Pancreas (tissue), 10 donors: Measurements from ENCODE around the gene PLCXD1. TPM values are rescaled to one million over a fixed set of nuclear protein-coding genes. Genes with fewer than 3 reads are reported as not detected.
"Not testable (repeated sequence)": the region's sequence is repeated elsewhere in the genome, so short reads cannot be mapped to it uniquely, and the experiment has no call there.

ENCODE experiments used
- ATAC-seq, 4 donors: fragments of 200-7000 bp; cut with Tn5 transposase; one replicate each; pipeline versions ENCODE4 v1.8.0 to v1.9.1; 2020; ENCODE audit warnings: mild to moderate bottlenecking in 4 of 4, moderate library complexity in 4 of 4
- DNase-seq, 6 donors: peaks; one replicate each; pipeline ENCODE4 v3.0.0-alpha.2; 2020
- FAIRE-seq: peaks from 2 replicates; lab custom pipeline; 2012; peaks lifted over from hg19 to GRCh38; lab: Jason Lieb, UNC
- H3K27ac ChIP-seq, 4 donors: fragments of 200-600 bp; sonication (generic); 1 replicate in 3 of 4; 2 replicates in 1 of 4; pipeline versions ENCODE4 v1.5.0 to v1.8.0; 2020
- H3K27me3 ChIP-seq, 4 donors: fragments of 200-600 bp; one replicate each; pipeline ENCODE4 v1.8.0; 2021
- H3K36me3 ChIP-seq, 3 donors: fragments of 200-600 bp; sonication (generic) in 1 of 3; one replicate each; pipeline versions ENCODE4 v1.5.0 to v1.8.0; 2020 to 2021
- H3K4me1 ChIP-seq, 3 donors: fragments of 200-600 bp; one replicate each; pipeline ENCODE4 v1.8.0; 2021
- H3K4me3 ChIP-seq, 4 donors: fragments of 200-600 bp; sonication (generic) in 2 of 4; one replicate each; pipeline versions ENCODE4 v1.5.0 to v1.8.0; 2020 to 2021
- H3K9me3 ChIP-seq, 4 donors: fragments of 200-600 bp; one replicate each; pipeline ENCODE4 v1.8.0; 2021
- WGBS, 2 donors: extraction: QIAGEN DNeasy Blood & Tissue Kit; methylation state at CpG; one replicate each; pipeline ENCODE4 v1.1.7; 2013; 5-methylcytosine and 5-hydroxymethylcytosine counted together
- intact Hi-C, 3 donors: fragments of 100-400 bp; cut with DNase I; formaldehyde crosslinking; loops; one replicate each; pipeline versions ENCODE4 v1.11.1 to v1.14.2; 2022
- polyA plus RNA-seq, 2 donors: library from polyadenylated mRNA; stranded (reverse); fragments of 200-250 nt; gene quantifications; one replicate each; pipeline ENCODE4 v1.2.3, GENCODE V29; 2013
- total RNA-seq, 6 donors: library from RNA; stranded (reverse); fragmentation: NEBNext Ultra II Directional in 4 of 6; extraction: Animal tissue kit (Norgen Biotek cat#: 25700) in 4 of 6; gene quantifications; one replicate each; pipeline versions ENCODE4 v1.2.1 to v1.2.4, GENCODE V29; 2021 to 2023
- TF ChIP-seq, protein P1 (sequence below), 4 donors: fragments of 200-600 bp; sonication (generic) in 3 of 4; IDR thresholded peaks; one replicate each; pipeline versions ENCODE4 v1.5.0 to v1.8.0; 2021; ENCODE audit warnings: antibody characterized with exemption in 4 of 4
- donor health status: healthy with polysubstance abuse.
- donor health status: DM: no; HTN: no; CAD: no; lungs with moderate emphysema.
- donor health status: DM: no; HTN: no; CAD: no.
- donor health status: control.
- donor health status: control.
- donor health status: Bipolar disorder and iron deficiency.
- donor health status: DM: yes; HTN: yes; CAD: no.
- donor health status: DM: no; HTN: no; CAD: no.
- donor health status: DM: no; HTN: no; CAD: no.
- donor health status: DM: yes; HTN: yes; CAD: no.

Gene PLCXD1, protein sequence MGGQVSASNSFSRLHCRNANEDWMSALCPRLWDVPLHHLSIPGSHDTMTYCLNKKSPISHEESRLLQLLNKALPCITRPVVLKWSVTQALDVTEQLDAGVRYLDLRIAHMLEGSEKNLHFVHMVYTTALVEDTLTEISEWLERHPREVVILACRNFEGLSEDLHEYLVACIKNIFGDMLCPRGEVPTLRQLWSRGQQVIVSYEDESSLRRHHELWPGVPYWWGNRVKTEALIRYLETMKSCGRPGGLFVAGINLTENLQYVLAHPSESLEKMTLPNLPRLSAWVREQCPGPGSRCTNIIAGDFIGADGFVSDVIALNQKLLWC
- 1 to 10 TPM; 3.5 to 6.6 (median 5.7) TPM for total RNA-seq
- 10 to 100 TPM in 1 of 2 donors, 1 to 10 TPM in 1; 7.9 to 17.8 TPM for polyA plus RNA-seq

DNA sequence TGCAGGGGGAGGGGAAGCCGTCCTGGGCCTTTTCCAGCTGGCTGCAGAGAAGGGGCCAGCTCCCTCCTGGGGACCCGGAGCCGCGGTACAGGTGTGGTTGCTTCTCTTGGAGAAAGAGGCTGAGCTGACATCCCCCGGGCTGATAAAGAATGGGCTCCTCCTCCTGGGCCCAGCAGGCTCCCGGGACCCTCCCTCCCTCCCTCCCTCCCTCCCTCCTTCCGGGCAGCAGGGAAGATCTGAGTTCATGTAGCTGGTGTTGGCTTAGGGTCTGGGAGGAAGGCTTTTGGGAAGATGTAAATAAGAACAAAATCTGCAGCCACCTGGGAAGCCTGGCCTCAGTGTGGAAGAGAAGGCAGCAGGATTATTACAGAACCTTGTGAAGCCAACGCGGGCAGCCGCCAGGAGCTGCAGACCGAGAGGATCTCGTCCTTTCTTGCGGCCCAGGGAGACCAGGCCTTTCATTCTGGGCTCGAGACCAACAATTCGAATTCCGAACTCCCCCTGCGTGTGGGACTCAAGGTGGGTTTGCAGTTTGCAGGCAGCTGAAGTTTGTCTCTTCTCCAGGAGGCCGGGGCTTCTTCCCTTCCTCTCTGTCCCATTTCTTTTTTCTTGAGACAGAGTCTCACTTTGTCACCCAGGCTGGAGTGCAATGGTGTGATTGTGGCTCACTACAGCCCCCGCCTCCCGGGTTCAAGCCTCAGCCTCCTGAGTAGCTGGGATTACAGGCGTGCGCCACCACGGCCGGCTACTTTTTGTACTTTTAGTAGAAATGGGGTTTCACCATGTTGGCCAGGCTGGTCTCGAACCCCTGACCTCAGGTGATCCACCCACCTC is at the start of gene PLCXD1:
TSS of gene PLCXD1 (plus strand) at position 216 of the 834 bp plus-strand sequence. CDS start 2,807 bp downstream, outside the sequence.
- H3K9me3 ChIP-seq, result no peaks in the 10 kb centered on the region
- no peak for ATAC-seq
- peak in 4 of 6 donors; percentile 14 to 57 (median 48) for DNase-seq
- intact Hi-C loops, result no loop called here
- no peaks in the 10 kb centered on the region for H3K36me3 ChIP-seq
- peak within 1 kb of the TSS in 1 of 4 donors; percentile 20 for H3K4me3 ChIP-seq
- no peaks in the 10 kb centered on the region for H3K27me3 ChIP-seq
- no peak for FAIRE-seq
- 47 to 49% methylated on average over 24 to 25 of the region's 25 CpGs for WGBS, 2 donors
- H3K4me1 ChIP-seq, result no peaks in the 10 kb centered on the region
- no peak within 1 kb of the TSS for H3K27ac ChIP-seq
- TF ChIP-seq, protein P1, sequence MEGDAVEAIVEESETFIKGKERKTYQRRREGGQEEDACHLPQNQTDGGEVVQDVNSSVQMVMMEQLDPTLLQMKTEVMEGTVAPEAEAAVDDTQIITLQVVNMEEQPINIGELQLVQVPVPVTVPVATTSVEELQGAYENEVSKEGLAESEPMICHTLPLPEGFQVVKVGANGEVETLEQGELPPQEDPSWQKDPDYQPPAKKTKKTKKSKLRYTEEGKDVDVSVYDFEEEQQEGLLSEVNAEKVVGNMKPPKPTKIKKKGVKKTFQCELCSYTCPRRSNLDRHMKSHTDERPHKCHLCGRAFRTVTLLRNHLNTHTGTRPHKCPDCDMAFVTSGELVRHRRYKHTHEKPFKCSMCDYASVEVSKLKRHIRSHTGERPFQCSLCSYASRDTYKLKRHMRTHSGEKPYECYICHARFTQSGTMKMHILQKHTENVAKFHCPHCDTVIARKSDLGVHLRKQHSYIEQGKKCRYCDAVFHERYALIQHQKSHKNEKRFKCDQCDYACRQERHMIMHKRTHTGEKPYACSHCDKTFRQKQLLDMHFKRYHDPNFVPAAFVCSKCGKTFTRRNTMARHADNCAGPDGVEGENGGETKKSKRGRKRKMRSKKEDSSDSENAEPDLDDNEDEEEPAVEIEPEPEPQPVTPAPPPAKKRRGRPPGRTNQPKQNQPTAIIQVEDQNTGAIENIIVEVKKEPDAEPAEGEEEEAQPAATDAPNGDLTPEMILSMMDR (IDR thresholded peaks at IDR 0.05), result no peak

- ATAC-seq (peak; percentile 89 to 99 (median 97)), FAIRE-seq (peak; percentile 95)
- H3K27me3 ChIP-seq, DNase-seq, H3K4me1 ChIP-seq, H3K27ac ChIP-seq, H3K4me3 ChIP-seq, H3K36me3 ChIP-seq, intact Hi-C loops, H3K9me3 ChIP-seq: not testable (repeated sequence)
- WGBS, 2 donors, result 94% methylated on average over 6 of the region's 45 CpGs; no CpG with 5 or more reads in 1 of the 2 donors
Observed at GRCh38 chrX:231637-232277, 49.4 kb upstream of the PLCXD1 start.

DNA sequence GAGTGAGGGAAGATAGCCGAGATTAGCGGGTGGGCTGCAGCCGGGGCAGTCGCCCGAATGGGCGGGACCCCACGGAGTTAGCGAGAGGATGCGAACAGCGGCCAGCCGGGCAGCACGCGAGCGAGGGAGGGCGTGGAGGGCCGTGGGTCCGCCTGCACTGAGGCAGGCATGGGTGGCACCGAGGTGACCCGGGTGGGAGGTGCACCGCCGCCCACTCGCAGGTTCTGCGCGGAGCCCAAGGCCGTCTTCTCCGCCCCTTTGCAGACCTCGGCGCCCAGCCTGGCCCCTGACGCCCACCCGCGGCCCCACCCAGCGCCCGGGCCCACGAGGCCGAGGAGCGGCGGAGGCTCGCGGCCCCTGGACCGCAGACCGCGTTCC is 48.9 kb upstream of the PLCXD1 start:
- intact Hi-C loops, FAIRE-seq, H3K36me3 ChIP-seq, H3K4me3 ChIP-seq, H3K4me1 ChIP-seq, DNase-seq, H3K27me3 ChIP-seq, H3K27ac ChIP-seq, H3K9me3 ChIP-seq: not testable (repeated sequence)
- no CpG with 5 or more reads among the region's 42 CpGs for WGBS, 2 donors
- ATAC-seq, result peak in 3 of 4 donors; percentile 29 to 50 (median 49)

DNA sequence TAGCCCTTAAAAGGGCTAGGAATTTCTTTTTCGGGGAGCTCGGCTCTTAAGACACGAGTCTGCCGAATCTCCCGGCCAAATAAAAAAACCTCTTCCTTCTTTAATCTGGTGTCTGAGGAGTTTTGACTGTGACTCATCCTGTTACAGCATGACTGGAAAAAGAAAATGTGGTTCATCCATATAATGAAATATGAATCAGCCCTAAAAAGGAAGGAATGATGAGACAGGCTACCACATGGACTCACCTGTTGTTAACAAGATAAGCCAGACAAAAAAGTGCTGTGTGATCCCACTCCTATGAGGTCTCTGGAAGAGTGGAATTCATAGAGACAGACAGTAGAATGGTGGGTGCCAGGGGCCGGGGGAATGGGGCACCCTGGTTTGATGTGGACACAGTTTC is 45.0 kb upstream of the PLCXD1 start:
- H3K36me3 ChIP-seq, H3K9me3 ChIP-seq, H3K4me3 ChIP-seq, H3K4me1 ChIP-seq, FAIRE-seq, H3K27me3 ChIP-seq, H3K27ac ChIP-seq, intact Hi-C loops, DNase-seq, ATAC-seq: not testable (repeated sequence)
- WGBS, 2 donors, result no CpG with 5 or more reads among the region's 6 CpGs

- Histone ChIP-seq H3K36me3 (no peaks in the 10 kb centered on the region), H3K4me3 (no peak overlapping the region), H3K9me3 (no peaks in the 10 kb centered on the region), H3K27me3 (no peaks in the 10 kb centered on the region), H3K4me1 (no peaks in the 10 kb centered on the region), H3K27ac (no peak overlapping the region)
- DNase-seq (peak in 1 of 6 donors; percentile 13), ATAC-seq (no peak), FAIRE-seq (no peak)
- TF ChIP-seq, protein P1 (IDR thresholded peaks at IDR 0.05), result no peak
- intact Hi-C loops, result no loop called here
- WGBS, 2 donors, result 86 to 87% methylated on average over 8 to 9 of the region's 14 CpGs
Observed at GRCh38 chrX:250965-251364, 30.2 kb upstream of the PLCXD1 start.

DNA sequence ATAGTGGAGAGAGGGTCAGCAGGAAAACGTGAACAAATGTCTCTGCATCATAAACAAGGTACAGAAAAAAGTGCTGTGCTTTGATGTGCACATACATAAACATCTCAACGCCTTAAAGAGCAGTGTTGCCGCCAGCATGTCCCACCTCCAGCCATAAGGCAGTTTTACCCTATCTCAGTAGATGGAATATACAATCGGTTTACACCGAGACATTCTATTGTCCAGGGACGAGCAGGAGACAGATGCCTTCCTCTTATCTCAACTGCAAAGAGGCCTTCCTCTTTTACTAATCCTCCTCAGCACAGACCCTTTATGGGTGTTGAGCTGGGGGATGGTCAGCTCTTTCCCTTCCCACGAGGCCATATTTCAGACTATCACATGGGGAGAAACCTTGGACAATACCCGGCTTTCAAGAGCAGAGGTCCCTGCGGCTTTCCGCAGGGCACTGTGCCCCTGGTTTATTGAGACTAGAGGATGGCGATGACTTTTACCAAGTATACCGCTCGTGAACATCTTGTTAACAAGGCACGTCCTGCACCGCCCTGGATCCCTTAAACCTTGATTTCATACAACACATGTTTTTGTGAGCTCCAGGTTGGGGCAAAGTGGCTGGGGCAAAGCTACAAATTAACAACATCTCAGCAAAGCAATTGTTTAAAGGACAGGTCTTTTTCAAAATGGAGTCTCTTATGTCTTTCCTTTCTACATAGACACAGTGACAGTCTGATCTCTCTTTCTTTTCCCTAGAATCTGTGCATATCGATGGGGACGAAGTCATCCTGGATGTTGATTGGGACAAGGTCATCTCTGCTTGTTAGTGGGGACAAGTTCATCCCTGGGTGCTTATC is 29.6 kb upstream of the PLCXD1 start:
- H3K4me1 ChIP-seq, H3K27me3 ChIP-seq, H3K9me3 ChIP-seq, H3K36me3 ChIP-seq, ATAC-seq, H3K27ac ChIP-seq, FAIRE-seq, H3K4me3 ChIP-seq, intact Hi-C loops: not testable (repeated sequence)
- WGBS, 2 donors, result 74% methylated on average over 17 of the region's 17 CpGs
- DNase-seq, result peak in 1 of 6 donors; percentile 9
